Activated CD4-positive, CD25-positive, alpha-beta regulatory T cell treated with anti-CD3 and anti-CD28 coated beads, Interleukin-2, amount 50 U/mL, for 24 hours (primary cell): ENCODE data around the gene KNDC1.
"Not testable (repeated sequence)": the region's sequence is repeated elsewhere in the genome, so short reads cannot be mapped to it uniquely, and the experiment has no call there.

Experiments used
- ATAC-seq, 2 donors: fragments of 150-1000 bp; cut with Tn5 transposase; one replicate each; pipeline ENCODE4 v1.10.0; 2021; ENCODE audit warnings: mild to moderate bottlenecking in 1 of 2, moderate library complexity in 1 of 2

The KNDC1 gene

DNA sequence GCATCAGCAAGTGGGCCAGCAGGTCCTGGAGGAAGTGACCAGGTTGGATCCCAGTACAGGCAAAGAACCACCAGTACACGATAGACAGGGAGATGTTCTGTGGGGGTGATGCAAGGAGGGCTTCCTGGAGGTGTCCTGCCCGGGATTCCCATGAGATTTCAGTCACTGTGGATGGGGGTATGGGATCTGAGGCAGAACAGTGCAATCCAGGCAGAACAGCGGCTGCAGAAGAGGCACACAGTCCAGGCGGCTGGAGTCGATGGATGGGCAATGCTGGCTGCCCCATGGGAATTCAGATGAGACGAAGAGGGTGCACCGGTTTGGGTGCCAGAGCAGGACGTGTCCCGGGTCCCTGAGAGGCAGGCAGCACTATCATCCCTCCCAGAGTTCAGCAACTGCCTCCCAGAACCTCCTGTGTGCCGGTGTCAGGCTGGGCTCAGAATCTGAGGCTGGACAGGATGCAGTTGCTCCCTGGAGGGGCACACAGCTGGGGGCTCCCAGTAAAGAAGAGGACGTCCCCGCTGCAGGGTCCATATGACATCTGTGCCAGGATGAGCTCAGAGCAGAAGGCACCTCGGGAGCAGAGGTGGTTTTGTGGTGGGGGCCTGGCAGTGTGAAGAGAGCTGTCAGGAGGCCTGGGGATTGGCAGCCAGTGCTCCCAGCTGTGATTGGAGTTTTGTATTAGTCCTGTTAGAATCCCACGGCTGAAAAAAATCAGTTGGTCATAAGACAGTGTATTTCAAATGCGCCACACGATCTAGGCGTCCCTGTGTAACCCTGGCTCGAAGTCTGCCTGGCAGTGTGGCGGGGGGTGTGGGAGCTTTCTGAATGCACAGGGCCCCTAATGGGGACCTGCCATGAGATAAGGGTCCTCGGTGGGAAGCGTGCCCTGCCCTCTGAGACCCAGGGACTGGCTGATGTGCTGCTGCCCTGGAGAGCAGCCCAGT is 3.2 kb downstream of the KNDC1 start:
- no peak for ATAC-seq

- ATAC-seq, result no peak
These were observed 4.1 kb downstream of the KNDC1 start for GRCh38 chr10:133163889-133164815.

- ATAC-seq, result no peak
These were observed 5.0 kb downstream of the KNDC1 start for GRCh38 chr10:133164816-133165555.

DNA sequence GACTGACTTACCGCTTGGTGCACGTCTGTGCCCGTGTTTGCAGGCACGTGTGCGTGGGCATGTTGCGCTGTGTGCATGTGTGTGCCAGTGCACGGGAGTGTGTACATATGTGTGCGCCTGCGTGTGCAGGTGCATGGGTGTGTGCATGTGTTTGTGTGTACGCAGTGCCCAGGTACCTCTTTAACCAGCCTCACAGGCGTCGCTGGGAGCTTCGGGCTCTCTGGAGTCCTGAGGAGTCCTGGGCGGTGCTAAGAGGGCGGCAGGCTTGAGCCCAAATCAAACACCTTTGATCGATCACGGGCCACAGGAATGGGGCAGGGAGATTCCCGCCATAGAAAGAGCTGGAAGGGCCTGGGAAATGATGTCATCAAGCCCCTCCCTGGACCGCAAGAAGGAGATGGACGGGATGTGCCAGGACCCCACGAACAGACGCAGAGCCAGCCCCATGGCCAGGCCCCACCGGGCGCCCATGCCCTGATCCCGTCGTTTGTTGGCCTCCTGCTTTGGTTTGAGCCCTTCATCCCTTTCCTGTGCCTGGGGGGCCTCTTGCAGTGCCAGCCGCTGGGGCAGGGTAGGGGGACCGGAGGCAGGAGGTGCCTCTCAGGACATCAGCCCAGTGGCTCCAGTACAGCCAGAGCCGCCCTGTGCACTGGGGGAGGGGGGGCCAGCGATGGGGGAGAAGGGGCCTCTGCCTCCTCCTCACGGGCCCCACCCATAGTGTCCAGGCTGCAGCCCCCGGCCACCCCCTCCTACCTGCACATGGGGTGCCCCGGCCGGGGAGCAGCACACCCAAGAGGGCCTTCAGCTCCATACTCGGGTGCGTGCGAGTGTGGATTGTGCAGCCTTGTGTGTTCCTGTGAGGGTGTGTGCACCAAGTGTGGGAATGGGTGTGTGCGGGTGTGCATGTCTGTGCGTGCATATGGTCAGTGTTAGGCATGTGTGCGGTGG is 5.8 kb downstream of the KNDC1 start:
- no peak for ATAC-seq

DNA sequence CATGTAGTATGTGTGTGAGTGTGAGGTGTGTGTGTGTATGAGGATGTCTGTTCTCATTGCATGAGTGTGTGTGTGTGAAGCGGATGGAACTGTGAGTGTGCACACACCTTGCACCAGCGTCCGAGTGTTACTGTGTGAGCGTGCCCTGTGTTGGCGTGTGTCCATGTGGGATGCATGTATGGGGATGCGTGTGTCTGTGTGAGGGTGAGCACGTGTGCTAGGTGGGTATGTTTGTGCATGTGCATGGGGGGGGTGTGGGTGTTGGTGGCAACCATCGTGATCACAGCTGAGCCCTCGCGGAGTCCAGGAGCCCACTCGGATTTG is 6.4 kb downstream of the KNDC1 start:
- no peak for ATAC-seq

- ATAC-seq, result no peak
These were observed 7.0 kb downstream of the KNDC1 start for GRCh38 chr10:133166828-133167692.

- no peak for ATAC-seq
These were observed 7.9 kb downstream of the KNDC1 start for GRCh38 chr10:133167693-133168616.

DNA sequence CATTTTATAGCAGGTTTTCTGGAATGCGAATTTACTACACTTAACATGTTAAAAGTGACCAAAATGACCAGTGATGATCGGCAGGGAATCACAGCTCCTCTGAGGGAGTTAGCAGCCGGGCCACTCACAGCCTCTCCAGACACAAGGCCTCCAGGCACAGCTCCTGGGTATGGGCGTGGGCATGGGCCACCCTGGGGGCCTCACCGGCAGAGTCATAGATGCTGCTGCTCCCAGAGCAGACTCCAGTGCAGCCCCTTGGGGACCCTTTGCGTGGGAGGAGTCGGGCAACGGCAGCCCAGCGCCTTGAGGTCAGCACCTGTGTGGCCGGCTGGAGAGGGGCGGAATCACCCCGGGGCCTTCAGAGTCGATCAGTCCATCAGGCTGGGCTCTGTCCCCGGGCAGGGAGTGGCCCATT is 8.6 kb downstream of the KNDC1 start:
- no peak for ATAC-seq

DNA sequence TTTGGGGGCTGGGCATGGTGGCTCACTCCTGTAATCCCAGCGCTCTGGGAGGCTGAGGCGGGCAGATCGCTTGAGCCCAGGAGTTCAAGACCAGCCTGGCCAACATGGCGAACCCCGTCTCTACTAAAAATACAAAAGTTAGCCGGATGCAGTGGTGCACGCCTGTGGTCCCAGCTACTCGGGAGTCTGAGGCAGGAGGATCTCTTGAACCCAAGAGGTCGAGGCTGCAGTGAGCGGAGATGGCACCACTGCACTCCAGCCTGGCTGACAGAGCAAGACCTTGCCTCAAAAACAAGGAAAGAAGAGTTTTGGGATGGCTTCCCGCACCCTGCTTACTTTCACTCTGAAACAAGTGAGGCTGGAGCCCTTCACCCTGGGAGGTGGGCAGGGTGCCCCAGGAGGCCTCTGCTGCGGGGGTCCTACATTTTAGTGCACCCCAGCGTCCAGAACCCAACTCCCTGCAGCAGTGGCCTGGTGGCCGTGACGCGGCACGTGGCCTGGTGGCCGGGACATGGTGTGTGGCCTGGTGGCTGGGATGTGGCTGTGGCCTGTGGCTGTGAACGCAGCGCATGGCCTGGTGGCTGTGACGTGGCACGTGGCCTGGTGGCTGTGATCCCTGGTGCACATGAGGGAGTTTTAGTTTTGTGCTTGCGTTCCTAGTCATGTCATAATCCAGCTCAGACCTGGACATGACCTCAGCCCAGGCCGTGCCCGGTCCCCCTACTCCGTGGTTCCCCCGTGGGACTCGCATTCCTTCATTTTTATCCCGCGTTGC is 9.3 kb downstream of the KNDC1 start:
- ATAC-seq, result no peak

DNA sequence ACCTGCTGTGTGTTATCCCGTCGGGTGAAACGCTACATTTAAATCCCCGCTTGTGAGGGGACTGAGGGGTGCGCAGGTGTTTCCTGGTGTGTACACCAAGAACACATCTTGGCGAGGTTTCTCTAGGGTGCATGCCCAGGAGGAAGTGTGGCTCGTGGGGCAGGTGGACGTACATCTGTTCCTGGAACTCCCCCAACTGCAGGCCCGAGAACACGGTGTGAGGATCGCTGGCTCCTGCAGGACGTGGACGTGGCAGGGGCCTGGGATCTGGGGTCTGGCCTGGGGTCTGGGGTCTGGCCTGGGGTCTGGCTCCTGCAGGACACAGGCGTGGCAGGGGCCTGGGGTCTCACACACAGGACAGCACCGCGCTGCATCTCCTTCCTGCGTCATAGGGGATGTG is 10.1 kb downstream of the KNDC1 start:
- no peak for ATAC-seq

GRCh38 chr10:133173860-133174640 is 14.0 kb downstream of the KNDC1 start:
- no peak for ATAC-seq

DNA sequence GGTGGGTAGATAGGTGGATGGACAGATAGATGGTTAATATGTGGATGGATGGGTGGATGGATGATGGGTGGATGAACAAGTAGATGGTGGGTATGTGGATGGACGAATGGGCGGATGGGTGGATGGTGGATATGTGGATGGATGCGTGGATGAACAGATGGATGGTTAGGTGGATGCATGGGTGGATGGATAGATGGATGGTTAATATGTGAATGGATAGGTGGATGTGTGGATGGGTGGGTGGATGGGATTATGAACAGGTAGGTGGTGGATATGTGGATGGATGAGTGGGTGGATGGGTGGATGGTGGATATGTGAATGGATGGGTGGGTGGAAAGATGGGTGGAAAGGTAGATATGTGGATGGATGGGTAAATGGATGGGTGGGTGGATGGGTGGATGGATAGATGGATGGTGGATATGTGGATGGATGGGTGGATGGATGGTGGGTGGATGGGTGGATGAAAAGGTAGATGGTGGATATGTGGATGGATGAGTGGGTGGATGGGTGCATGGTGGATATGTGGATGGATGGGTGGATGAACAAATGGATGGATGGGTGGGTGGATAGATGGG is 14.8 kb downstream of the KNDC1 start:
- no peak for ATAC-seq

DNA sequence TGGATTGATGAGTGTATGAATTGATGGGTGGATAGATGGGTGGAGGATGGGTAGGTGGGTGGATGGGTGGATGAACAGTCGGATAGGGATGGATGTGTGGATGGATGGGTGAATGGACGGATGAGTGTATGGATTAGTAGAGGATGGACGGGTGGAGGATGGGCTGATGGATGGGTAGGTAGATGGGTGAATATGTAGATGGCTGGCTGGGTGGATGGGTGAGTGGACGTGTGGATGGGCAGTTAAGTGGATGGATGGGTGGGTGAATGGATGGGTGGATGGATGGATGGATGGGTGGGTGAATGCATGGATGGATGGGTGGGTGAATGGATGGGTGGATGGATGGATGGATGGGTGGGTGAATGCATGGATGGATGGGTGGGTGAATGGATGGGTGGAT is 15.6 kb downstream of the KNDC1 start:
- ATAC-seq, result not testable (repeated sequence)

GRCh38 chr10:133176546-133176945 is 16.5 kb downstream of the KNDC1 start:
- ATAC-seq, result no peak

- ATAC-seq, result no peak
These were observed 17.6 kb downstream of the KNDC1 start for GRCh38 chr10:133177380-133178157.

DNA sequence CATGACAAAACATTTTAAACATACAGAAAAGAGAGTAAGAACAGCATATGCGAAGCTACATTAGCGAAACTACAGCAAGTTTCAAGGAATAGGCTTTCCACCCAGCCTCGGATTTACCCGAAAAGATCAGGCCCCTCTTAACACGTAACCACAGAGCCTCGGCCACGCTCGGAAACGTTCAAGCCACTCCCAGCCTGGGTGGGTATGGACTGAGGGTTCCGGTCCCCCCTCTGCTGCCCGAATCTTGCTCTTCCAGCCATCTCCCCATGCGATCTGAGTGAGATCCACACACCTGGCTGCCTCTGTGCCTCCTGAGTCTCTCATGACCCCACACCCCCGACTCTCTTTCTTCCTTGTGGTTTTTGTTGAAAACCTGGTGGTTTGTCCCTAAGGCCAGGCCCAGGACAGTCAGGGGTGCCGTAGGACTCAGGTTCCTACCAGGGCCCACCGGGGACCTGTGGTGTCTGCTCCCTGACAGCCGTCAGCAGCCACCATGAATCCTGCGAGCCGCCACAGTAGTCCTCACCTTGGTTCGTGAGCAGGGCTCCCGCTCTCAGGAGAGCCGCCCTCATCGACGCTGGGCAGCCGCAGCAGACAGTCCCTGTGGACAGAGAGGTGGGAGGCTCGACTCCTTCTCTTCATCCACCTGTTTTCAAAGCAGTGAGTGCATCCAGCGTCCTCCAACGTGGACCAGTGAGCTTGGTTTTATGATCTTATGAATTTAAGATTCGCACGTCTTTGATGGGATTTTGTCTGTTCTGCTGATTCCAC is 18.5 kb downstream of the KNDC1 start:
- no peak for ATAC-seq
